ENCODE results near the gene HOXA11.

- TF ChIP-seq ZBTB33 (IDR thresholded peaks at IDR 0.05), result no peak
- TF ChIP-seq CTCF (IDR thresholded peaks at IDR 0.05; ENCODE audit: low read depth, low read length, missing input control), result no peak
- TF ChIP-seq JUND (IDR thresholded peaks at IDR 0.05), result no peak
- no peak for TF ChIP-seq REST (IDR thresholded peaks at IDR 0.05)
- TF ChIP-seq RAD21 (IDR thresholded peaks at IDR 0.05), result no peak
- no peak for TF ChIP-seq YY1 (IDR thresholded peaks at IDR 0.05)
- no peak for TF ChIP-seq SP1 (IDR thresholded peaks at IDR 0.05)
- TF ChIP-seq EGR1 (IDR thresholded peaks at IDR 0.05; ENCODE audit: low read depth in 2 of 2), result no peak
- no peak for TF ChIP-seq ATF3 (IDR thresholded peaks at IDR 0.05)
- TF ChIP-seq GABPA (IDR thresholded peaks at IDR 0.05 in 1 of 2, conservative IDR thresholded peaks at IDR 0.05 in 1 of 2), result no peak
- TF ChIP-seq RXRA (IDR thresholded peaks at IDR 0.05), result no peak
- TF ChIP-seq MAX (IDR thresholded peaks at IDR 0.05), result no peak
- TF ChIP-seq TAF1 (conservative IDR thresholded peaks at IDR 0.05), result no peak
Observed at GRCh38 chr7:27211764-27212204, 26.8 kb upstream of the HOXA11 start.
